Lower leg skin (tissue), 3 donors: ENCODE measurements around the gene SP1.
A peak's percentile ranks its signal among the peaks of the same experiment; 100 is the strongest.

ENCODE experiments used
- CTCF ChIP-seq, 3 donors: fragments of 450-650 bp; IDR thresholded peaks; one replicate each; pipeline ENCODE4 v1.5.1; 2016; ENCODE audit warnings: antibody characterized with exemption in 3 of 3, mild to moderate bottlenecking in 3 of 3, moderate library complexity in 2 of 3
- POLR2A ChIP-seq, 2 donors: fragments of 450-650 bp; IDR thresholded peaks; one replicate each; pipeline ENCODE4 v1.6.1; 2016 to 2017; ENCODE audit warnings: antibody characterized with exemption in 2 of 2, mild to moderate bottlenecking in 1 of 2, moderate library complexity in 1 of 2

DNA sequence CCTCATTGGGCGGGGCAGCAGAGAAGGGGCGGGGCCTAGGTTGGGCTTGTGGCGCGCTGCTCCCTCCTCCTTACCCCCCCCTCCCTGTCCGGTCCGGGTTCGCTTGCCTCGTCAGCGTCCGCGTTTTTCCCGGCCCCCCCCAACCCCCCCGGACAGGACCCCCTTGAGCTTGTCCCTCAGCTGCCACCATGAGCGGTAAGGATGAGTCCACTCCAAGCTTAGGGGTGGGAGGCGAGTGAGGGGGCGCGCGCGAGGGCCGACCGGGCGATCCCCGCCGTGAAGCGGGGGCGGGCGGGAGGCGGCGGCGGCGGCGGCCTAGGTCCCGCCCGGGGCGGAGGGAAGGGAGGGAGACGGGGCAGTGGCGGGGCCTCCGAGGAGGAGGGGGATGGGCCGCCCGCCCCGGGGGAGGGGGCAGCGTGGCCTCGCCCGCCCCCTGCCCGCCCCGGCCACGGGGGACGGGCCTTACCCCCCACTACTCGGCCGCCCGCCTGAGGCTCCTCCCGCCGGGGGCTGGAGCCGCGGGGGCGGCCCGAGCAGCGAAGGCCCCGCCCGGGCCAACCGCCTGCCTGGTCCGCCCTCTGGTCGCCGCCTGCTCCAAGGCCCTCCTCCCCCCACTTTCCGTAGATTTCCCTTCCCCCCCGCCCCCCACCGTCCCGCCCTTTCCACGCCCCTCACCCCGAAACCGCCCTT, at the start of gene SP1:
- TF ChIP-seq CTCF (IDR thresholded peaks at IDR 0.05) = no peak
- peak in 1 of 2 donors; percentile 19 for TF ChIP-seq POLR2A (IDR thresholded peaks at IDR 0.05)
